HuH-7 (cell line): ENCODE results near the gene LRMDA.

Experiments used
- DNase-seq: peaks from one replicate; pipeline ENCODE4 v3.0.0; 2011; ENCODE audit warnings: low spot score

The LRMDA gene

DNA sequence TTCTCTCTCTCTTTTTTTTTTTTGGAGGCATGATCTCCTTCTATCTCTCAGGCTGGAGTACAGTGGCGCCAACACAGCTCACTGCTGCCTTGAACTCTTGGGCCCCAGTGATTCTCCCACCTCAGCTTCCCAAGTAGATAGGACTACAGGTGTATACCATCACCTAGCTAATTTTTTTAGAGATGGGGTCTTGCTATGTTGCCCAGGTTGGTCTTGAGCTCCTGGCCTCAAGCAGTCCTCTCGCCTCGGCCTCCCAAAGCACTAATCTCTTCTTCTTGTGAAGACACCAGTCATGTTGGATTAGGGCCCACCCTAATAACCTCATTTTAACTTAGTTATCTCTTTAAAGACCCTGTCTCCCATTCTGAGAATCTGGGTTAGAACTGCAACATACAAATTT lies 45.6 kb downstream of the LRMDA start:
- DNase-seq, result no peak

DNA sequence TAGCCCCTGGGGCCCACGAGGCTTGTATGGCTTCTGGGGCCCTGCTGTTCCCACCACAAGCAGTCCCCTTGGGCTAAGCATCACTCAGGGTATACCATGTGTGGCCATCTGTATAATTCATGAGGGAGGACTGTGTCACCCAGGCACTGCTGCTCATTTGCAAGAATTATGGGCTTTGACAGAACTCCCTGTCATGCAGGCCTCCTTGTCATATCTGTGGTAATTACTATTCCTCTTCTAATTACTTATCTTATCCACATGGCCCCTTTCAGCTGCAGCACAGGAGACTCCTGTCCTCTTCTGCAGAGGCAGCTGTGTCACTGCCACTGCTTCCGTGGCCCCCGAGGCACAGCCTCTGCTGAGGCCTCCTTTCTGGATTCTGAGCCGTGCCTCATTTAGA lies 46.3 kb downstream of the LRMDA start:
- no peak for DNase-seq

DNA sequence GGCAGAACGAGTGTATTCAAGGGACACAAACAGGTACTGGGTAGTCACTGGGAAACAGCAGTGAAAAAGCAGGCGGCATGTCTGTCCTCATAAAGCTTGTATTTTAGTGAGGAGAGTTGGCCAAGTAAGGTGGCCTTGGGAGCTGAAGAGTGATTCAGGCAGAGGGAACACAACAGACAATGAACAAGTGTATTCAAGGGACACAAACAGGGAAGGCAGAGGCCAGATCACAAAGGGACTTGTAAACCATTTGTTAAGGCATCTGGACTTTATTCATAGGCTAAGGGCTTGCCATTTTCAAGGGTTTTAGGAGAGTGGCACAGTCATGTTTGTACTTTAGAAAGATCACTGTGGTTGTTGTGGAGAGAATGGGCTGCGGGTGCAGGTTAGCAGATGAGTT lies 49.0 kb downstream of the LRMDA start:
- DNase-seq, result no peak

DNA sequence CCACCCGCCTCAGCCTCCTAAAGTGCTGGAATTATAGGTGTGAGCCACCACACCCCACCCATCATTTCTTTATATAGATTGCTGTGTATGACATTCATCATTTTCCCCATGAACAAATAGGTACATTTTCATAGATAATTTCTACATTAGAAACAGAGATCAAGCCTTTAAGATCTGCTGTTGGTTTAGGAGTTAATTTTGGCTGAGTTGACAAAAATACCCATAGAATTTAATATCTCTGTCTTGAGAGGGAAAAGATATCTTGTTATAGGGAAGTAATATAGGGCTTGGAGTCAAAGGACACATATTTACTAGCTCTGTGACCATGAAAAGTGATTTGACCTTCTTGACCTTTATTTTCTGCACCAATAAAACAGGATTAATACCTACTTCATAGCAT lies 51.8 kb downstream of the LRMDA start:
- no peak for DNase-seq

DNA sequence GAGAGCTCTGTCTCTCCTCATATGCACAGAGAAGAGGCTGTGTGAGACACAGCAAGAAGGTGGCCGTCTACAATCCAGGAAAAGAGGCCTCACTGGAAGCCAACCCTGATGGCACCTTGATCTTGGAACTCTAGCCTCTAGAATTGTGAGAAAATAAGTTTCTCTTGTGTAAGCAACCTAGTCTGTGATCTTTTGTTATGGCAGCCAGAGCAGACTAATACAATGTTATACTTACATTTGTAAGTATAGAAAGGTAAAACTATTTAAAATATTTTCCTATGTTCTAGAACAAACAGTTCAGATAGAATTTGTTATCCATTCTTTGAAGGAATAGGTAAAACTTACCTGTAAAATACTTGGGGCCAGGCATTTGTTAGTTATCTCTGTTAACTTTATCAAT lies 53.3 kb downstream of the LRMDA start:
- no peak for DNase-seq

DNA sequence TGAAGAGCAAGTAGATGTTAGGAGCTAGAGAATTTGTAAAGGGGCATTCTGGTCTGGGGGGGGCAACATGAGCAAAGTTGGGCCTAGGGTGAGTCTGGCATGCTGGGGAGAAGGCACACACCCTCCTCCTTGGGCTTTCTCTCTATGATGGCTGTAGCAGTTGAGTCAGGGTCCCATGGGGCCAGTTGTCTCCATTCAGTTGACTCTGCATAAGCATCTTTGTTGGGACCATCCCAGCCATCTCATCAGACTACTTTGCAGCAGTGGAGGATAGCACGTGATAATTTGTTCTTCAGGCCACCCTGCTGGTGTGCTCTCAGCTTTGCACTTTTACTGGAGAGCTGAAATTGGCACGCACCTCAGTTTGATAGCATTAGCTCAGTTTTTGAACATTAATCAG lies 55.2 kb downstream of the LRMDA start:
- DNase-seq, result no peak

DNA sequence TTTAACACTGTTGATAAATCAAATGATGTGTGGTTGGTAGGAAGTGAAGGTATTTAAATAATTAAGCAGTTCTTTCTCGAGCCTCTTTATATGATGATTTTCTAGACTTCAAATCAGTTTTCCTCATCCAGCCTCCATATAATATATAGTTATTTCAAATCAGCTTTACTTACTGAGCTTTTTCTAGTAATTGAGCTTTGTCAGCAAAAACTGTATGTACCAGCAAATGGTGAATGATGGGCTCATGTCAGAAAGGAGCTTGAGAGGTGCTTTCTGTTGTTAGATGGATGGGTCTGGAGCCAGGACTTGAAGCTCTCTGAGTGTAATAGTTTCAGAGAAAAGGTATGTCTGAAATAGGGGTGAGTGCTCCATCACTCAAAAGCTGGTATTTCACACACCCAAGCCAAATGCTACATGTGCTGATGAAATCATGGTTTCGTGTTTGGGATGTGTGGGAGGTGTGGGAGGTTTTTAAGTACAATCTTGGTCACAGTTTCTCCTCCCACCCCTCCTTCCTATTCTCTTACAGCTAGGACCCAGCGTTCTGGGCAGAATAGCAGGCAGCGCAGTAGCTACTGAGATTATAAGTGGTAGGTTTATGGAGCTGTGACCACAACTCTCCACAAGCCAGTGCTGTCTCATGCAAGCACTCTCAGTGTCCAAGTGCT lies 55.8 kb downstream of the LRMDA start:
- DNase-seq, result no peak

DNA sequence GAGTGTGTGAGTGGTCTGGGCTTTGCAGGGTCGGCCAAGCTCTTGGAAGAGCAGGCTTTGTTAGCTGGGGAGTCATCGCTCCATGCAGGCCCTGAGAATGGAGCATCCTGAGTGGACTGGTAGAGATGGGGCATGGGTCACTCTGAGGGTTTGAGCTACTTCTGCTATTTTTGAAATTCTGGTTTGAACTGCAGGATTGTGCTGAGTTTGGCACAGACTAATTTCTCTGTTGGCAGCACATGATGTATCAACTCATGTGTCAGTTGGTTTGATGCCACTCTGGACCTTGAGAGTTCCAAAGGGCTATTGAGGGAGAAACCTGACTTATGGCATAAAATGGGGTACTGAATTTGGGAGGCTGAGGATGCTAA lies 56.3 kb downstream of the LRMDA start:
- no peak for DNase-seq

DNA sequence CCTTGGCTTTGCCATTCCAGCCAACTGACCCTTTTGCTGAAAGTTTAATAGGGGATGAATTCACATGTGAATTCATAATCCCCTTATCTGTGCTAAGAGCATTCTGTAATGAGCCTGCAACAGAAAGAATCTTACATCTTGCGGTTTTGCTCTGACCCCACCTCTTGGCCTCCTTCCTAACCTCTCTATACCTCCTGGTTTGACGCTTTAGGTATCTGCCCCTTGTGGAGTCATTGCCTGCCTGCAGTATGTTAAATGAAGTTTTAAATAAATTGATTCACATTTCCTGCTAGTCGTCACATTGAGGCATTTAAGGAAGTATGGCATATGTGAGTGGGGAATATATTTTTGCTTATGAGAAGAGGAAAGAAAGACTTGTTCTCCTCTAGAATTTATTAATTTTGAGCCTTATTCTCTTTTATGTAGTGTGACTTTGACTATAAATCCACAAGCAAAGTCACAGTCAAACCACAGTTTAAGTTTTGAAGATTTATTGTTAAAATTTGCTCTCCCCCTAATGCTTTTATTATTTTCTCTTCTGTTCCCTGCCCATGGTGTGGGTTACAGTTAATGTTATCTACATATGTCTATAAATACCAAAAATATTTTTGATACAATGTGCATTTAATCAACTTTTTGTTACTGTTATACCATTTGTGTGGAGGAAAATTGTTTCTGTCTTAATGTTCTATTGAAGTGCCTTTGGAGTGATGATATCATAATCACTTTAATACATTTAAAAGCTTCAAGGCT lies 60.9 kb downstream of the LRMDA start:
- no peak for DNase-seq

DNA sequence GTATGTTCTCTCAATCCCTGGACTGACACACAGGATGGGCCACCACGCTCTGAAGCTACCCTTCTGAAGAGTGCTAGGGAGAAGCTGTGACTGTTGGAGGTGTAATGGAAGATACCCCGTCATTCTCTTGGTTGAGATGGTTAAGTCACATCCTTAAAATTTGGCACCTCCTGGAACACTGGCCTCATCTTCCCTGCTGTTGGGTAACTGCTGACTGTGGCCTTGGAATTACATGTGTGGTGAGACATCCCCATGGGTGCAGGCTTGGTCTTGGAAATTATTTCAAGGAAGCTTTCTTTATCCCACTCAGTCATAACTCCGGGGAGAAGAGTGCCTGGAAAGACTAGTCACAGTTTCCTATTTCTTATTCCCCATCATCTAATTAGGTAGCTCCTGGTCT lies 62.0 kb downstream of the LRMDA start:
- no peak for DNase-seq

DNA sequence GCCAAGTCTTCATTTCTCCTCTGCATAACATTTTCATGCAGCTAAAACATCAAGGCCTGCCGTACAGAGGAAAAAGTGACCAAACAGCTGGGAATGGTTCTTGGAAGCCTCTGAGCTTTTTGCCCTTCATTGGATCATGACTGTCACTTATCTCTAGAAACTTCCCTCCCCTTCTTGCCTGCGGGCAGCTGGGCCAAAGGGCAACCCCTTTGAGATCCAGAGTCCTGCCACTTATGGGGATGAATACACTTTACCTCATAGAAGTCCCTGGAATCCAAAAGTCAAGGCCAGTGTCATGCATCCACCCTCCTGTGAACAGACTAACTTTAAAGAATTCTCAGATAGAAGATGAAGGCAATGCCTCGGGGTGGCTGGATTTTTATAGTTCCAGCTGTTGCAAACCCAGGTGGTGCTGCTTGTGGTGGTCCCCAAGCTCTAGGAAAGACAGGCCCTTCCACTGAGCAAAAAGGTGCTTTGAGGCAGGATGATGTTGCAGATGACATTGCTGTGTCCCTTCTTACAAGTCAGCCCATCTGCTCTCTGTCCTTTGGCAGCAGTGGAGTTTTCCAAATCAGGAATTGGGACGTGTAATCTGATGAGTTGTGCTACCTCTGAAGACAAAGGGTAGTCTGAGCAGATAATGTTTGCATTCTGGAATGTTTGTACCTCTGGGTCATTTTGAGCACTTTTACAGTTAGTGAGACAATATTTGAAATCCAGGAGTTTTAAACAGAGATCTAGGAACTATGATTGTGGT lies 64.2 kb downstream of the LRMDA start:
- DNase-seq, result no peak

DNA sequence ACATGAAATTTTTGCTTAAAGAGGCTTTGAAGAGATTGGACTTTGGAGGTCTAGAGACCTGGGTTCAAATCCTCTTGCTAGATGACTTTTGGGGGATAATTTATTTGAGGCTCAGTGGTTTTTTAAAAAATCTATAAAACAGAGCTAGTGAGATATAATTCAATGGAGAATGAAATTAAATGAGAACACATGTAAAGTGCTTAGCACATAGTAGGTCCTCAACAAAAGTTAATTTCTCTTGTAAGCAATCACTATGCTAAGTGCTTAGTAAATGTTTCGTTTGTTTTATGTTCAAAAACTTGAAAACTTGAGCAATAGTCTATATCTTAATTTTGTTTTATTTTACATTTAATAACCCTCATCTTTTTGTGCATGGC lies 64.8 kb downstream of the LRMDA start:
- no peak for DNase-seq

DNA sequence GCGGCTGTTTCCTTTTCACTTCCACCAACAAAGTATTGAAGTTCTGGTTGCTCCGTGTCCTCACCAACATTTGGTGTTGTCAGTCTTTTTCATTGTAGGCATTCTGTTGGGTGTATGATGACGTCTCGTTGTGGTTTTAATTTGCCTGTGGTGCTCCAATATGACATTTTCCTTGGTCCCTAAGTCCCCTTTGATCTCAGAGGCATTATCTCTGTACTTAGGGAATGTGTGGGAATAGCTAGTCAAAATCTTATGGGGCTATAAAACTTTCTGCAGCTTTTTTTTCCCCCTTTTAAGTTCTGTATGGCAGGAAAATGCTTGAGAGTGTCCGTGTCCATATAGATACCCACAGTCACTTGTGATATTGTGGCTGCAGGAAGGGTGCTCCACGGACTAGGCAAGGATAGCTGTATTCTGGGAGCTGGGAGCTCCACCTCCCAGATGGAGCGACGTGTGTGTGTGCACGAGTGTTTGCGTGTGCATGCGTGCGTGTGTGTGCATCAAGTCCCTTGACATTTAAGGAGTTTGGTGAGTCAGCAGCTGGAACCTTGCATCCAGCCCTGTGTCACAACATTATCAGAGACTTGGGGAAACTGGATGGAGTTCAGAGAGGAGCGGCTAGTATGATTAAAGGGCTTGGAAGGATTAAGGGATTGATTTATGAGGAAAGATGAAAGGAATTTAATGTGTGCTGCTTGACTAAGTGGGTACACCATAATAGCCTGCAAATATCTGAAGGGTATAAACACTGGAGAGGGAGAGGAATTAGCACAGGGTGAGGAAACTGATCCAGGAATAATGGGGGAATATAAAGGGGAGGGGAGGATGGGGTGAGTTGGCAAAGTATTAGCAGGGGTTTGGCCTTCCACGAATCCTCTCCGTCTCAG lies 66.8 kb downstream of the LRMDA start:
- no peak for DNase-seq

DNA sequence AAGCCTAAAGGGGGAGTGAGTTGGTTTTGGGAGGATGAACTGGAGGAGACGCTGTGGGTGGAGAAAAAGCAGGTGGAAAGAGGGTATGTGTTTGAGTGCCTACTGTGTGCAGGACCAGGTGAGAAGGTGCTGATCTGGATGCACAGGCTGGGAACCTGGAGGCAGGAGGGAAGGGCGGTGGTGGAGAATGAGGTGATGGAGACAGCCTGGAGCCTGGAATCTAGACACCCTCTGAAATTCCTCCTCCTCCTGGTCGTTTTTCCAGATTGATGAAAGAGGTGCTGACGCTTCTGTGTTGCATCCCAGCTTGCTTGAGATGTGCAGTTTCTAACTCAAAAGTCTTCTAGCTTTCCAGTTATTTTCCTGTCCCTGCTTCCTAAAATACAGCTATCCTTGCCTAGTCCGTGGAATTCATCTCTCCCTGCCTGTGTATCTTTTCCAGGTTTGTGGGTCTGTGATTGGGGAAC lies 67.5 kb downstream of the LRMDA start:
- no peak for DNase-seq

DNA sequence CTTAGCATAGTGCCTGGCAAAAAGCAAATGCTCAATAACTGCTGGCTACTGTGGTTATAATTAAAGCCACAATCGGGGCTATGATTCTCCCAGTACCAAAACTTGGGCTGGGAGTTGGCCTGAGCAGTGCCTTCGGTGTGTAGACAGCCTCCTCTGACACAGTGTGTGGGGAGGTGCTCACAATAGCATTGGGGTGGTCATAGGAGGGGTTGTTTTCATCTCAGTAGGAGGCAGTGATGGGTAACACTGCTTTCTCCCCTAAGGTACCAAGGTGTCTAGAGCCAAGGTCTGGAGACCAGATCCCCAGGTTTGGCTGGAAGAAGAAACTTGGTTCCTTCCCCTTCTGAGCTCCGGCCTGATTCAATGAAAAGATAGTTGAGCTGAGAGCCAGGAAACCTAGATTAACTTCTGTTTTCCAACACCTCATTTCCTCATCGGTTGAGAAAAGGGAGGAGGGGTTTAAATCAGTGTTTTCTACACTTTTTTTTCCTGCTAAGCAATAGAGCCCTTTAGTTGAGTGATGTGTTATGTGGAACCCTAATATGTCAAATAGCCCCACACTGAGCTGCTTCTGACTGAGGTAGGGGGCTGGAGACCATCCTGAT lies 68.2 kb downstream of the LRMDA start:
- DNase-seq, result no peak

DNA sequence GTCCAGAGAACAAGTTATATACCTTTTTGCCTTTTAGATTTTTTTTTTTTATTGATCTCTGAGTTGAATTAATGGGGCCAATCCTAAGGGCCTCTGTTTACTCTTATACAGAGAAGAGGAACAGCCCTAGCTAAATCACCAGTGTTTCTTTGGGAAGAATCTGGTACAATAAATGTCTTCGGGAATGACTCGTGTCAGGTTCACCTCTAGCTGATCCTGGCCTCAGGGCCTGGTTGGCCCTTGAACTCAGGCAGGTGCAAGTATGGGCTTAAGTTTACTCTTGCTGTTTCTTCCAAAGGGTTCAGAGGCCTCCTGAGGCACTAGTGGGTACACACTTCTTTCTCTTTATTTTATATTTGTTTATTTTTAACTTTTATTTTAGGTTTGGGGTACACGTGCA lies 71.0 kb downstream of the LRMDA start:
- DNase-seq, result no peak

DNA sequence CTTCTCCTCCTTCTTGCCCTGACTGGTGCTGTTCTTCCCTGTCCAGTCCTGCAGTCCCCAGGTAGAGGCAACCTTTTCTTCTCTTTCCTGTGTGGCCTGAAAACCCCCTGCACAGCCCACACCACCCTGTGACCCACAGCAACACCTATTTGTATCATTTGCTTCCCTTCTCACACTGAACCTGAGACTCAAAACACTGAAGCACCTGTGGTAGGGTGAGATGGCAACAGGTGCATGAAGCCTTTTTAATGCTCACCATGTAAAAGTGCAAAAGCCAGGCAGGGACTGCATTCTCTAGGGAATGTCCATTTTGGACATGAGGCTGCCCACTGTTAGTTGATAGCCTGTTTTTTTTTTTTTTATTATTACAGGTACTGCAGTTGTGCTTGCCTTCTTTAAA lies 71.4 kb downstream of the LRMDA start:
- no peak for DNase-seq

DNA sequence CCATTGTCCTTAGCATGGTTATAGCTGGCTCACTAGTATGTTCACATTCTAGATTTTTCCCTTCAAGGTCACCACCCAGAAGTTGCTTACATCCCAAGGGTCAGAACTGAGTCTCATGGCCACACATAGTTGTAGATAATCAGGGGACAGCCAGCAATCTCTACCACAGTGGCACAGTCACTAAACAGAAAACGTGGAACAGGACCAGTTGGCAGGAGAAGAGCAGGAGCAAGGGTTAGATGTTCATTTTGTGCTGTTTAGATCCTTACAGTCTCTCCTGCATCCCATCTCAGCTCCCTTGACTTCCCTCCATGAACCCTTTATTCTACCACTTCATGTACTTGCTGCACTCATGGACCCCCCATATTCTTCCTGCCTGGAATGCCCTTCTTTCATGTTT lies 73.9 kb downstream of the LRMDA start:
- DNase-seq, result no peak

DNA sequence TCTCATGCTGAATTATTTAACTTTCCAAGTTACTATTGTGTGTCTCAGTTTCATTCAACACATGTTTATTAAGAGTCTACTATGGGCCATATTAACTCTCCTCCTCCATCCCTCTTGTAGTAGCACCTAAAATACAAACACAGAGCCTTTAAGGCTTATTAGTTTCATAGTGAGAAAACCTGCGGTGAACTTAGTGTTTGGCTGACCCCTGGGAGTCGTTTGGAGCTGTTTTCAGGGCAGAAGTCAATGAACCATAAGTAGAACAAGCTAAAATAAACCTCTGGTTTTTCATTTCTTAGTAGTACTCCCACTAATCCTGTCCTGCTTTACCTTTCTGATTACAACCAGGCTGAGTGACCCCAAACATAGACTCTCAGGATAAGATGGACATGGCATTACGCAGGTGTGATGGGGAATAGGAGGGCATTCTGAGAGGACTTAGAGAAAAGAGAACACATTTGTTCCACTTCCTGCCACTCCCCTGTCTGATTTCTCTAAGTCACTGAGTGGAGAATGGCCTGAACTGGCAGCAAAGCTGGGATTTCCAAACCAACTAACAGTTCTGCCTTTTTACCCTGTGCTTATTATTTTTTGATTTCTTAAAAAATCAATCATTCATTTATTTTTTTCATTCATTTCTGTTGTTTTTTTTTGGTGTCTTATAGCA lies 74.5 kb downstream of the LRMDA start:
- DNase-seq, result no peak

DNA sequence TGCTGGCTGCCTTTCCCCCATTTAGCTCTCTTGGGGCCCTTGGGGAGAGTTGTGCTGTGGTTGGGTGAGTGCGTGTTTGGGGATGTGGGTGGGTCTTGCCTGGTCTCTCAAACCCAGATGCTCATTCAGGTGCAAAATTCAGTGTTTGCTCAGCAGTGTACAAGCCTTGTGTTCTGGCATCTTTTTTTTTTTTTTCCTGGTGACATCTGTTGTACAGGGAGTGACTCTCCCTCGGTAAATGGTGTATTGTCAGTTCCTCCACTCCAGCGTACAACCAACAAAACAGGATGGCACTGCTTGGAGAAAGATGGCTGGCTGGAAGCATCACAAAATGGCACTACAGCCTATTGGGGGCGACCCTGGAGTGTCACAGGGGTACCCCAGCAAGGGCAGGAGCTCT lies 75.5 kb downstream of the LRMDA start:
- DNase-seq, result no peak

DNA sequence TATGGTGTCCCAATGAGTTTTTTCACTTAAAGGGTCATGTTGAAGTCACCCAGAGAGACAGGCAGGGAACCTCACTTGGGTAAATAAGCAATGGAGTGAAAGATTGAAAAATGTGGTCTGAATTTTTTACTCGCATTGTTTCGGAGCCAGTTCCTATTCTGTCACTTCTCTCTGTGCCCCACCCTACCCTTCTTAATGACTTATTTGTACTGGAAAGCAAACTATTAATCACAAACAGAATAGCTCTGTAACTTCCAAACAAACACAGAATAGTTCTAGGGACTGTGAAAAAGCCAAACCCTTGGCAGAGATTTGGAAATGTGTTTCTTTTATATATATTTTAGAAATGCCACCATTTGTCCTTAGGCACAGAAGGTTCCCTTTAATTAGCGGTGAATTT lies 76.0 kb downstream of the LRMDA start:
- DNase-seq, result no peak
